Measurements from ENCODE around the gene SLC25A25.
A peak's percentile ranks its signal among the peaks of the same experiment; 100 is the strongest.

The SLC25A25 gene

DNA sequence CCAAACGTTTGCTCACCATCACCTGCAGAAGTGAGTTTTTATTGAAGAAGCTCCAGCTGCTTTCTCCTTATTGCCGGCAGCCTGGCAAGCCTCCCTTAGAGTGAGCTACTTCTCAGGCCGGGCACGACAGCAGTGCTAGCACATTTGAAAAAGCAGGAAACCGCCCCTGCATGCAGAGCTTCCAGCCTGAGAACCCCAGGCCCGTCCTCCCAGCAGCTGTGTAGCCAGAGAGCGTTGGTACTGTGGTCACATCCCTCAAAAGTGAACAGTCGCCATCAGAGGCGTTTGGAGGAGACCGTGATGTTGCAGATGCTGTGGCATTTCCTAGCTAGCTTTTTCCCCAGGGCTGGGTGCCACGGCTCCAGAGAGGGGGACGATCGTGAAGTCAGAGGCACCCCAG lies 23.5 kb downstream of the SLC25A25 start:
- peak overlapping the region; percentile 46 for H3K4me3 ChIP-seq (ENCODE audit: control insufficient read depth, low read depth, low read length)
- TF ChIP-seq, protein P1, sequence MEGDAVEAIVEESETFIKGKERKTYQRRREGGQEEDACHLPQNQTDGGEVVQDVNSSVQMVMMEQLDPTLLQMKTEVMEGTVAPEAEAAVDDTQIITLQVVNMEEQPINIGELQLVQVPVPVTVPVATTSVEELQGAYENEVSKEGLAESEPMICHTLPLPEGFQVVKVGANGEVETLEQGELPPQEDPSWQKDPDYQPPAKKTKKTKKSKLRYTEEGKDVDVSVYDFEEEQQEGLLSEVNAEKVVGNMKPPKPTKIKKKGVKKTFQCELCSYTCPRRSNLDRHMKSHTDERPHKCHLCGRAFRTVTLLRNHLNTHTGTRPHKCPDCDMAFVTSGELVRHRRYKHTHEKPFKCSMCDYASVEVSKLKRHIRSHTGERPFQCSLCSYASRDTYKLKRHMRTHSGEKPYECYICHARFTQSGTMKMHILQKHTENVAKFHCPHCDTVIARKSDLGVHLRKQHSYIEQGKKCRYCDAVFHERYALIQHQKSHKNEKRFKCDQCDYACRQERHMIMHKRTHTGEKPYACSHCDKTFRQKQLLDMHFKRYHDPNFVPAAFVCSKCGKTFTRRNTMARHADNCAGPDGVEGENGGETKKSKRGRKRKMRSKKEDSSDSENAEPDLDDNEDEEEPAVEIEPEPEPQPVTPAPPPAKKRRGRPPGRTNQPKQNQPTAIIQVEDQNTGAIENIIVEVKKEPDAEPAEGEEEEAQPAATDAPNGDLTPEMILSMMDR (IDR thresholded peaks at IDR 0.05; ENCODE audit: control insufficient read depth, insufficient read depth, low read depth, low read length, missing control alignments): no peak
- DNase-seq (ENCODE audit: low read depth): no peak

- TF ChIP-seq, protein P1 (IDR thresholded peaks at IDR 0.05; ENCODE audit: control insufficient read depth, insufficient read depth, low read depth, low read length, missing control alignments): no peak
- peak overlapping the region; percentile 46 for H3K4me3 ChIP-seq (ENCODE audit: control insufficient read depth, low read depth, low read length)
- no peak for DNase-seq (ENCODE audit: low read depth)
Observed at GRCh38 chr9:128092199-128092977, 24.4 kb downstream of the SLC25A25 start.

DNA sequence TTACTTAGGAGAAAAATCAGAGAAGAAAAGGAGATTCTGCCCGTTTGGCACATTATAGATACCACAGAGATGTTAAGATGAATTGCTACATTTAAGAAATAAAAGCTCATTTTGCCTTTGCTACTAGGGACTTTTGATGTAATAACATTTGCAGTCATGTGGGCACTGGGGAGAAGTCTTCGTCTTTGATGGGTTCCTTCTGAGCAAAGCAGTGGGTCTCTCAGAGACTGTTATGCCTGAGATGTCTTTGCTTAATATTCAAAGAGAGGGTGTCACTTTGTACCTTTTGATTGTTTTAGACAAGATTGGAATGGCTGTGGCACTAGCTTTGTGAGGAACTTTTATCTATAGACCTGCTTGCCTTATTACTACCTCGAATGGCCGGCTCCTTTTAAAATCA lies 25.0 kb downstream of the SLC25A25 start:
- no peak for DNase-seq (ENCODE audit: low read depth)
- TF ChIP-seq, protein P1 (IDR thresholded peaks at IDR 0.05; ENCODE audit: control insufficient read depth, insufficient read depth, low read depth, low read length, missing control alignments): no peak
- H3K4me3 ChIP-seq (ENCODE audit: control insufficient read depth, low read depth, low read length): no peak overlapping the region

- H3K4me3 ChIP-seq (ENCODE audit: control insufficient read depth, low read depth, low read length): peak overlapping the region; percentile 1
- TF ChIP-seq, protein P1 (IDR thresholded peaks at IDR 0.05; ENCODE audit: control insufficient read depth, insufficient read depth, low read depth, low read length, missing control alignments): no peak
- DNase-seq (ENCODE audit: low read depth): peak; percentile 85
Observed at GRCh38 chr9:128094166-128094949, 26.3 kb downstream of the SLC25A25 start.

DNA sequence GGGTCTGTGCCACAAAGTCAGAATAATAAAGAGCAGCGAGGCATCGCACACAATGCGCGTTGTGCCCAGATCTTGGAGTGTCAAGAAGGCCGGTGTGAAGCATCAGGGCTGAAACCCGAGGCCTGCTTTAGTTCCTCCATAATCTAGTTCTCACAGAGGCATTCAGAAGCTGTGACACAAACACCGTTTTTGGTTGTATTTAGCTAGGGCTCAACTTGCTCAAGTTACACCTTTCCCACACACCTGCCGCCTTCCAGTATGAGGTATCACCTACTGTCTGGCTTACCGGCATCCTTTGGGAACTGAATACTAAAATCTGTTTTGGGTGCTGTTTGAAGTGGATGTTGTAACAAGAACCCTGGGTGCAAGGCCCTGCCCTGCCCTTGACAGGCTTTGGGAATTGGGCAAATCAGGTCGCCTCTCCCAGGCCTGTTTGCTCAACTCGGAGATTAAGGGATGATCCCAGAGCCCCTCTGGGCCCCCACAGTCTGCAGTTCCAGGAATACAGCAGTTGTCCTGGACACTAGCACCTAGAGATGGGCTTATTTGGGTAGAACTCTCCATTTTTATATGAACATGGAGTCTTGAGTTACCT lies 27.0 kb downstream of the SLC25A25 start:
- TF ChIP-seq, protein P1 (IDR thresholded peaks at IDR 0.05; ENCODE audit: control insufficient read depth, insufficient read depth, low read depth, low read length, missing control alignments): no peak
- no peak overlapping the region for H3K4me3 ChIP-seq (ENCODE audit: control insufficient read depth, low read depth, low read length)
- DNase-seq (ENCODE audit: low read depth): no peak

DNA sequence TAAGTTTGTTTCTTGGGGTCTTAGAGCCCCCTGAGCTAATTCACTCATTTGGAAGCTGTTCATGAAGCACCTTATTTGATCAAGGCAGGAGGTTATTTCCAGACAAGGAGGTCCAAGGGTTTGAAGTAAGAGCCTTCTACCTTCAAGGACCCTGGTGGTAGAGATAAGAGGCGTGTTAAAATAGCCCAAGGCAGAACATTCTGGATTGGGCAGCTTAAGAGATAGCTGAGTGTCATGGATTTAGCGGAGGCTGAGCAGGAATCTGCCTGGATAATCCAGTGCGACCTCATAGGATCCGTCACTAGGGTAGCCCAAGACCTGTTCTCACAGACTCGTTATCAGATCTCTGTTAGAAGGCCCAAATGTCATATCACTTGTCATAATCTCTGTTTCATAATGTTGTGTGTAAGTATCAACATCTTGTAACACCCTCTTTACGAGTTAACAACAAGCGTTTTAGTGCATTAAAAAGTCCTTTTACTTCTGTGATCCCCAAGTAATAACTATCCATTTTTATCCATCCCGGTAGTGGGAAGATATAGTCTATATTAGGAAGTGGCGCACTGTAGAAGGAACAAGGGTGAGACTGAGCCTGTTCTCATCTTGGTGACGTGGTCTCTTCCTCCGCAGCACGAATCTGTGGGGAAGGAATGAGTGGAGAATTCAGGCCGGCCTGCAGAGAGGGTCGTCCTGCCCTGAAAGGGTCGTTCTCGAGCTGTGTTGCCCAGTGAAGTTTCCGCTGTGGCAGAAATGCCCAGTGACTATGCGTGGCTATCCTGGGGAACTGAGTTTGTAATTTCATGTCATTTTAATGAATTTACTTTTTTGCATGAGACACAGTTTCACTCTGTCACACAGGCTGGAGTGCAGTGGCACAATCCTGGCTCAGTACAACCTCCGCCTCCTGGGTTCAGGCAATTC lies 28.8 kb downstream of the SLC25A25 start:
- no peak overlapping the region for H3K4me3 ChIP-seq (ENCODE audit: control insufficient read depth, low read depth, low read length)
- TF ChIP-seq, protein P1 (IDR thresholded peaks at IDR 0.05; ENCODE audit: control insufficient read depth, insufficient read depth, low read depth, low read length, missing control alignments): no peak
- DNase-seq (ENCODE audit: low read depth): no peak

Data from AG09309 (cell line).